ENCODE results near the gene NOTCH1. TPM values are rescaled to one million over a fixed set of nuclear protein-coding genes. Genes with fewer than 3 reads are reported as not detected.
A peak's percentile ranks its signal among the peaks of the same experiment; 100 is the strongest.

NOTCH1 gene
- total and polyA plus RNA-seq, 2 of the 13 experiments (the other 11 are each of a cell fraction or from before 2014, with no cell fraction given), result 0.09 to 0.35 TPM

DNA sequence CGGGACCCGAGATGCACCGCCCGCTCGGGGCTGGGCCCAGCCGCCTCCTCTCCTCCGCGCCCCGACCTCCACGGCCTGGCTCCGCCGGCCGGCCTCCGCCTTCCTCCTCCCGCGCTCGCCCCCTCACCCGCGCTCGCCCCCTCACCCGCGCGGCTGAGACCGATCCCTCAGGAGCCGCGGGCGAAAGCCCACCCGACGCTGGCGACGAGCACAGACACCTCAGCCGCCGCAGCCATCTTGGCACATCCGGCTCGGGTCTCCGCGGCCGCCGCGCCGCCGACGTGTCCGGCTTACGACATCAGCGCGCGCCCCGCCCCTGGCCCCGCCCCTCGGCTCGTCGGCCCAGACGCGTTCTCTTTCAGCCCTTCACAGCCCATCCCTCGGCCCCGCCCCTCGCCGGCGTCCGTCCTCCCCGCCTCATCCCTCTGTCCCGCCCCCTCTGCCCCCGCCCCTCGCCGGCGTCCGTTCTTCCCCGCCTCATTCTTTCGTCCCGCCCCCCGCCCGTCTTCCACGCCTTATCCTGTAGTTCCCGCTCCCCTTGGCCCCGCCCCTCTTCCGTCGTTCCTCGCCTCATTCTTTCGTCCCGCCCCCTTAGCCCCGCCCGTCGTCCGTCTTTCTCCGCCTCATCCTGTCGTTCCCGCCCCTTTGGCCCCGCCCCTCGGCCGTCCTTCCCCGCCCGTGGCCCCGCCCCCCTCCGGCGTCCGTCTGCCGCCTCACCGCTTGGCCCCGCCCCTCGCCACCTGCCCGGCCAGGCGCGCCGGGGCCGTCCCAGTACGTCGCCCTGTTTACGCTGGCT lies 62.9 kb downstream of the NOTCH1 start, which contains the start of gene SEC16A (continued):
- TF ChIP-seq ATF3 (CRISPR knock-in tag; IDR thresholded peaks at IDR 0.05) (no peak), ZNF878 (CRISPR knock-in tag; IDR thresholded peaks at IDR 0.05) (no peak), HOXA7 (CRISPR knock-in tag; IDR thresholded peaks at IDR 0.05) (no peak), THAP11 (CRISPR knock-in tag; IDR thresholded peaks at IDR 0.05) (peak; percentile 83), TBX2 (CRISPR knock-in tag; IDR thresholded peaks at IDR 0.05; ENCODE audit: borderline replicate concordance) (peak; percentile 33; the same call in 1 of the 2 replicates), ZMYM4 (CRISPR knock-in tag; IDR thresholded peaks at IDR 0.05) (peak; percentile 69; the same call in 1 of the 2 replicates), ZNF777 (CRISPR knock-in tag; IDR thresholded peaks at IDR 0.05) (peak; percentile 22; the same call in 1 of the 2 replicates), SIN3B (IDR thresholded peaks at IDR 0.05; ENCODE audit: low read length) (peak; percentile 81), ZFP36L1 (CRISPR knock-in tag; IDR thresholded peaks at IDR 0.05) (peak; percentile 12; the same call in 1 of the 2 replicates), ZNF589 (CRISPR knock-in tag; conservative IDR thresholded peaks at IDR 0.05) (peak; percentile 77; the same call in 1 of the 2 replicates), ZNF770 (CRISPR knock-in tag; IDR thresholded peaks at IDR 0.05) (peak; percentile 51), FOXC1 (CRISPR knock-in tag; IDR thresholded peaks at IDR 0.05; ENCODE audit: borderline replicate concordance) (0 out of 2 replicates have a peak, but pooled peaks have one; percentile 57), GABPB1 (CRISPR knock-in tag; IDR thresholded peaks at IDR 0.05) (peak; percentile 87), ZFP91 (CRISPR knock-in tag; IDR thresholded peaks at IDR 0.05; ENCODE audit: borderline replicate concordance) (peak; percentile 28), ZNF614 (CRISPR knock-in tag; IDR thresholded peaks at IDR 0.05; ENCODE audit: borderline replicate concordance) (peak; percentile 44; the same call in 1 of the 2 replicates), ETV5 (CRISPR knock-in tag; IDR thresholded peaks at IDR 0.05; ENCODE audit: borderline replicate concordance) (peak; percentile 82), POLR2A (IDR thresholded peaks at IDR 0.05; ENCODE audit: insufficient read depth in 1 of 2, low read depth in 2 of 2, low read length in 2 of 2) (peak in 1 of 2 experiments; percentile 82; a peak in 2 of 4 replicates), MYC (CRISPR knock-in tag; IDR thresholded peaks at IDR 0.05; ENCODE audit: borderline replicate concordance) (peak; percentile 50; the same call in 1 of the 2 replicates), SALL2 (CRISPR knock-in tag; IDR thresholded peaks at IDR 0.05) (0 out of 2 replicates have a peak, but pooled peaks have one; percentile 42), PHF21A (CRISPR knock-in tag; IDR thresholded peaks at IDR 0.05) (no peak), HOXA9 (CRISPR knock-in tag; IDR thresholded peaks at IDR 0.05; ENCODE audit: borderline replicate concordance) (peak; percentile 35; the same call in 1 of the 2 replicates), ARNTL (CRISPR knock-in tag; IDR thresholded peaks at IDR 0.05) (no peak), GATAD1 (CRISPR knock-in tag; IDR thresholded peaks at IDR 0.05) (peak; percentile 94)
- TF ChIP-seq, protein P1, sequence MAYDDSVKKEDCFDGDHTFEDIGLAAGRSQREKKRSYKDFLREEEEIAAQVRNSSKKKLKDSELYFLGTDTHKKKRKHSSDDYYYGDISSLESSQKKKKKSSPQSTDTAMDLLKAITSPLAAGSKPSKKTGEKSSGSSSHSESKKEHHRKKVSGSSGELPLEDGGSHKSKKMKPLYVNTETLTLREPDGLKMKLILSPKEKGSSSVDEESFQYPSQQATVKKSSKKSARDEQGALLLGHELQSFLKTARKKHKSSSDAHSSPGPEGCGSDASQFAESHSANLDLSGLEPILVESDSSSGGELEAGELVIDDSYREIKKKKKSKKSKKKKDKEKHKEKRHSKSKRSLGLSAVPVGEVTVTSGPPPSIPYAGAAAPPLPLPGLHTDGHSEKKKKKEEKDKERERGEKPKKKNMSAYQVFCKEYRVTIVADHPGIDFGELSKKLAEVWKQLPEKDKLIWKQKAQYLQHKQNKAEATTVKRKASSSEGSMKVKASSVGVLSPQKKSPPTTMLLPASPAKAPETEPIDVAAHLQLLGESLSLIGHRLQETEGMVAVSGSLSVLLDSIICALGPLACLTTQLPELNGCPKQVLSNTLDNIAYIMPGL (CRISPR knock-in tag; IDR thresholded peaks at IDR 0.05; ENCODE audit: borderline replicate concordance in 1 of 2, low read depth in 1 of 2), result peak in 1 of 2 experiments; percentile 45; a peak in 1 of 4 replicates
